ENCODE data around the gene PRKD2. TPM values are rescaled to one million over a fixed set of nuclear protein-coding genes. Genes with fewer than 3 reads are reported as not detected.
A peak's percentile ranks its signal among the peaks of the same experiment; 100 is the strongest.

PRKD2 gene
- total RNA-seq, 1 experiment from 2014 or later, result 19.1 TPM

- no peak for DNase-seq (ENCODE audit: low read depth)
These were observed 26.1 kb upstream of the PRKD2 start for GRCh38 chr19:46742926-46743480.

GRCh38 chr19:46741447-46741846 is 24.5 kb upstream of the PRKD2 start:
- DNase-seq (ENCODE audit: low read depth), result no peak

GRCh38 chr19:46739290-46739771 is 22.4 kb upstream of the PRKD2 start:
- no peak for DNase-seq (ENCODE audit: low read depth)

- no peak for DNase-seq (ENCODE audit: low read depth)
These were observed 20.9 kb upstream of the PRKD2 start for GRCh38 chr19:46737761-46738171.

- DNase-seq (ENCODE audit: low read depth), result no peak
These were observed 20.4 kb upstream of the PRKD2 start for GRCh38 chr19:46737298-46737654.

- DNase-seq (ENCODE audit: low read depth), result no peak
These were observed 19.8 kb upstream of the PRKD2 start for GRCh38 chr19:46736531-46737297.

- no peak for DNase-seq (ENCODE audit: low read depth)
These were observed 16.9 kb upstream of the PRKD2 start for GRCh38 chr19:46733690-46734292.

GRCh38 chr19:46732966-46733689 is 16.2 kb upstream of the PRKD2 start:
- no peak for DNase-seq (ENCODE audit: low read depth)

- no peak for DNase-seq (ENCODE audit: low read depth)
These were observed 15.4 kb upstream of the PRKD2 start for GRCh38 chr19:46732172-46732938.

GRCh38 chr19:46731584-46731983 is 14.7 kb upstream of the PRKD2 start:
- DNase-seq (ENCODE audit: low read depth), result no peak

GRCh38 chr19:46731007-46731501 is 14.1 kb upstream of the PRKD2 start:
- peak; percentile 97 for DNase-seq (ENCODE audit: low read depth)

- DNase-seq (ENCODE audit: low read depth), result no peak
These were observed 13.7 kb upstream of the PRKD2 start for GRCh38 chr19:46730595-46730994.

GRCh38 chr19:46730187-46730586 is 13.3 kb upstream of the PRKD2 start:
- no peak for DNase-seq (ENCODE audit: low read depth)

GRCh38 chr19:46729696-46730095 is 12.8 kb upstream of the PRKD2 start:
- no peak for DNase-seq (ENCODE audit: low read depth)

GRCh38 chr19:46728693-46729339 is 11.9 kb upstream of the PRKD2 start:
- peak; percentile 57 for DNase-seq (ENCODE audit: low read depth)

GRCh38 chr19:46728208-46728607 is 11.3 kb upstream of the PRKD2 start:
- DNase-seq (ENCODE audit: low read depth), result no peak

- DNase-seq (ENCODE audit: low read depth), result no peak
These were observed 10.8 kb upstream of the PRKD2 start for GRCh38 chr19:46727757-46728156.

GRCh38 chr19:46726971-46727501 is 10.1 kb upstream of the PRKD2 start:
- no peak for DNase-seq (ENCODE audit: low read depth)

GRCh38 chr19:46726551-46726950 is 9.6 kb upstream of the PRKD2 start:
- no peak for DNase-seq (ENCODE audit: low read depth)

GRCh38 chr19:46725859-46726393 is 9.0 kb upstream of the PRKD2 start:
- no peak for DNase-seq (ENCODE audit: low read depth)
